HG02885 (cell line): ENCODE results near the gene DGKZ.
"Not testable (repeated sequence)": the region's sequence is repeated elsewhere in the genome, so short reads cannot be mapped to it uniquely, and the experiment has no call there.

Experiments
- ATAC-seq: cut with Tn5 transposase; IDR thresholded peaks from one replicate; pipeline ENCODE4 v1.9.1; 2021; ENCODE audit warnings: mild to moderate bottlenecking; ENCODE audit not compliant: unreplicated experiment, poor library complexity

Gene DGKZ

GRCh38 chr11:46363455-46364005 lies 16.3 kb downstream of the DGKZ start:
- ATAC-seq = no peak

- ATAC-seq = no peak
These were observed 16.8 kb downstream of the DGKZ start for GRCh38 chr11:46364056-46364455.

GRCh38 chr11:46364791-46365190 lies 17.5 kb downstream of the DGKZ start:
- ATAC-seq = no peak

DNA sequence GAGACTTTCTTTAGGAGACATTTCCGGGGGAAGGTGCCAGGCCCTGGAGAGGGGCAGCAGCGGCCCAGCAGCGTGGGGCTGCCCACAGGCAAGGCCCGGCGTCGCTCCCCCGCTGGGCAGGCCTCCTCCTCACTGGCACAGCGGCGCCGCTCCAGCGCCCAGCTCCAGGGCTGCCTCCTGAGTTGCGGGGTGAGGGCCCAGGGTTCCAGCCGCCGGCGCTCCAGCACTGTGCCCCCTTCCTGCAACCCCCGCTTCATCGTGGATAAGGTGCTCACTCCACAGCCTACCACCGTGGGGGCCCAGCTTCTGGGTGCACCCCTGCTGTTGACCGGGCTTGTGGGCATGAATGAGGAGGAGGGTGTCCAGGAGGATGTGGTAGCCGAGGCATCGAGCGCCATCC lies 19.0 kb downstream of the DGKZ start:
- no peak for ATAC-seq

- no peak for ATAC-seq
These were observed 19.4 kb downstream of the DGKZ start for GRCh38 chr11:46366661-46367161.

DNA sequence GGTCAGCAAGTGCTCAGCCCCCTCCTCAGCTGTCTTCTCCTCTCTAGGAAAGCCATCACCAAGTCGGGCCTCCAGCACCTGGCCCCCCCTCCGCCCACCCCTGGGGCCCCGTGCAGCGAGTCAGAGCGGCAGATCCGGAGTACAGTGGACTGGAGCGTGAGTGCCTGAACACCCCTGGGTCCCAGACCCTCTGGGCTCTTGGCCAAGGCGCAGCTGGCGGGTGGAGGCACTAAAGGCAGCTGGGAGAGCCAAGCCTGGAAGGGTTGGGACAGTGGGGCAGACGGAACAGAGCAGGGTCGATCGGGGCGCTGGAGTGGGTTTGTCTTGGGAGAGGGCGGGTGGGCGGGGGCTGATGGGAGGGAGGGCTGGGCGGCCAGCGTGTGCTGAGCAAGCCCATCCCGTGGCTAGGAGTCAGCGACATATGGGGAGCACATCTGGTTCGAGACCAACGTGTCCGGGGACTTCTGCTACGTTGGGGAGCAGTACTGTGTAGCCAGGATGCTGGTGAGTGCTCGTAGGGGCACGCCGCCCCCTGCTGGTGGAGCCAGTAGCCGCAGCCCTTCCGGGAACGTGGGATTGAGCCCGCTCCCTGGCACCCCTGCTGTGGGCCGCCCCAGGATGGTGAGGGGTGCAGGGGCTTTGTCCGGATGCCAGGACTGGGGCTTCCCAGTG lies 20.1 kb downstream of the DGKZ start:
- peak; percentile 72 for ATAC-seq

DNA sequence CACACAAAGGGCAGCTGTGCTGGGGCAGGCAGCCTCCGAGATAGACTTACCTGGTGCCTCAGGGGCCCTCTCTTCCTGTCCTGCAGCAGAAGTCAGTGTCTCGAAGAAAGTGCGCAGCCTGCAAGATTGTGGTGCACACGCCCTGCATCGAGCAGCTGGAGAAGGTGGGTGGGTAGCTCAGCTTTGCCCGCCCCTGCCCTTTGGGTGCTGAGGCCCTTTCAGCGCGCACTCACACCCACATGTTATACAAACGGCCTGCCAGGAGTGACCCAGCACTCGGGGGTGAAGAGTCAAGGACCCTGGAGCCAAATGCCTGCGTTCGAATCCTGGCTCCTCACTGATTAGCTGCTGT lies 20.6 kb downstream of the DGKZ start:
- ATAC-seq = no peak

GRCh38 chr11:46369458-46370152 lies 22.3 kb downstream of the DGKZ start:
- ATAC-seq = peak; percentile 69

DNA sequence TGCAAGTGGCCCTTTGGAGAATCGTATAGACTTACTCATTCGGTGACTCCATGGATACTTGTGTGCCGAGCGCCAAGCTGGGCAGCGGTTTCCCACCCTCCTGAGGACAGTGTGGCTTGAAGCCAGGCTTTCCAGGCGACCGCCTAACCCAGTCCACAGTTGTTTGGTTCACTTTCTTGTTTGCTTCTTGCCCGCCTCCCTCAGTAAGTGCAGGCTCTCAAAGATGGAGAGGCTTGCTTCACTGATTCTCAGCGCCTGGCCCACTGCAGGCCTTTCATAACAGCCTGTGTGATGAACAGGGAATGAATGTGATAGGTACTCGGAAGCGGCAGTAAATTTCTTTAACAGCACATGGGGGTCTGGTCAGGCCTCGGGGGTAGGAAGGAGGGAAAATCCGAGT lies 23.0 kb downstream of the DGKZ start:
- no peak for ATAC-seq

GRCh38 chr11:46371262-46371661 lies 24.0 kb downstream of the DGKZ start:
- ATAC-seq = not testable (repeated sequence)

GRCh38 chr11:46372086-46372485 lies 24.8 kb downstream of the DGKZ start:
- ATAC-seq = no peak

- not testable (repeated sequence) for ATAC-seq
These were observed 25.2 kb downstream of the DGKZ start for GRCh38 chr11:46372501-46372900.

DNA sequence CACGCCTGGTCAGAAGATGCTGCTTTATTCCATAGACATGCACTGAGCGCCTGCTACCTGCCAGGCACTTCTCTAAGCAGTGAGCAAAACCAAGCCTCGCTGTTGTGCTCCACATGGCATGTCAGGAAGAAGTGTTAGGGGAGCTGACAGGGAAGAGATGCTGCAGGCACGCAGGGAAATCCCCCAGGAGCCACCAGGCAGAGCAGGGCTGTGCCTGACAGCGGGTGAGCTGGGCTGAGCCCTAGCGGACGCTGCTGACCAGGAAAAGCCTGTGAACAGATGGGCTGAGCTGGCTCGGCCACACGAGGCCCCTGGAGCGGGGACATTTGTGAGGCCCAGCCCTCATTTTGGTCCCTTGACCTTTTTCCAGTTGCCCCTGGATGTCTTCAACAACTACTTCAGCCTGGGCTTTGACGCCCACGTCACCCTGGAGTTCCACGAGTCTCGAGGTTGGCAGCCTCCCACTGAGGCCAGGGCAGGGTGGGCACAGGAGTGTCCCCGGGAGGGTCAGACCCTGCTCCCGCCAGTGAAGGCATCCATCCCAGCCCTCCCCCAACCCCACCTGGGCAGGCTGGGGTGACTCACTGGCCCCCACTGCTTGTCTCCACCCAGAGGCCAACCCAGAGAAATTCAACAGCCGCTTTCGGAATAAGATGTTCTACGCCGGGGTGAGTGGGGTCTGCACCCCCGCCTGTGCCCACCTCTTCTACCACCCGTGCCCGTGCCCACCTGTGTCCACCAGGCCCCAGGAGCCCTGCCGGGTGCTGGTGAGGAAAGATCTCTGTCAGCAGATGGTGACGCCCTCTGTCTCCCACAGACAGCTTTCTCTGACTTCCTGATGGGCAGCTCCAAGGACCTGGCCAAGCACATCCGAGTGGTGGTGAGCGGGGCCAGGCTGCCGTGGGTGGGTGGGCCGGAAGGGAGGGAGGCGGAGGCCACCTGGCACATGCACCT lies 26.8 kb downstream of the DGKZ start:
- ATAC-seq = no peak

DNA sequence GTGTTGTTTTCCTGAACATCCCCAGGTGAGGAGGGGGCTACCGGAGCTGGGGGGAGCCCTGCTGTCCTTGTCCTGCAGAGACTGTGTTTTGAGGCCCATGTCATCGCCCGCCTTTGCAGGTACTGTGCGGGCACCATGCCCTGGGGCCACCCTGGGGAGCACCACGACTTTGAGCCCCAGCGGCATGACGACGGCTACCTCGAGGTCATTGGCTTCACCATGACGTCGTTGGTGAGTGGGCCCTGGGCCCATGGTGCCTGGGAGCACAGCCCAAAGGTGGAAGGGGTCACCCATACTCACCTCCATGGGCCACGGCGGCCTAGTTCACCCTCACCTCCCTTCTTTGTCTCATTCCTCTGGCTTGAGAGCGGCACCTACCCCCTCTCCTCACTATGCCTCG lies 27.6 kb downstream of the DGKZ start:
- no peak for ATAC-seq

- no peak for ATAC-seq
These were observed 28.3 kb downstream of the DGKZ start for GRCh38 chr11:46375392-46376101.

DNA sequence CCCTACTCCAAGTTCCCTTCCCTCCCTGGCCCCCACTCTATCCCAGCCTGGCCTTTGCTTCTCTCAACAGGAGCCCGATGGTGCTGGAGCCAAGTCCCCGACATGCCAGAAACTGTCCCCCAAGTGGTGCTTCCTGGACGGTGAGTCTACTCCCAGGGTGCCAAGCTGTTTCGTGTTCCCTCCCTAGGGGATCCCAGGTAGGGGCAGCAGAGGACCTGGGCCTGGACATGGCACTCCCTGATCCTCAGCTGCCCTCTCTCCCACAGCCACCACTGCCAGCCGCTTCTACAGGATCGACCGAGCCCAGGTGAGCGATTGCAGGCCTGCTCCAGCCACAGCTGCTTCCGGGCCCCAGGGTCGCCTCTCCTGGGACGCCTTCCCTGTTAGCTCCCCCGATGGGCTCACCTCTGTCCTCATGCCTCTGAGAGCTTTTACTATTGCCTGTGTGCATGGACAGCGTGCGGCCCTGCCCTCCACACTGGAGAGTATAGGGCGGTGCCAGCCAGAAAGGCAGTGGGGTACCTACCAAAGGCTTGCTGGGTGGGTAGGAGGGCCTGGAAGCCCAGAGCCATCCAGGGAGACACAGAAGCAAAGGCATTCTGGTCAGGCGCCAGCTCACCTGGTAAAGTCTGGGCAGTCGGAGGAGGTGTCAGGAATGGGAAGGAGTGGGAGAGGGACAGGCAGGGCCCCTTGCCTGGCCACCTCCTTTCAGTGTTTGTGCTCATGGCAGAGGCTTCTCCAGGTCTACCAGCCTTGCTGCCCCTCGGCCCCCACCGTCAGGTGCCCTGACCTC lies 29.2 kb downstream of the DGKZ start:
- no peak for ATAC-seq

DNA sequence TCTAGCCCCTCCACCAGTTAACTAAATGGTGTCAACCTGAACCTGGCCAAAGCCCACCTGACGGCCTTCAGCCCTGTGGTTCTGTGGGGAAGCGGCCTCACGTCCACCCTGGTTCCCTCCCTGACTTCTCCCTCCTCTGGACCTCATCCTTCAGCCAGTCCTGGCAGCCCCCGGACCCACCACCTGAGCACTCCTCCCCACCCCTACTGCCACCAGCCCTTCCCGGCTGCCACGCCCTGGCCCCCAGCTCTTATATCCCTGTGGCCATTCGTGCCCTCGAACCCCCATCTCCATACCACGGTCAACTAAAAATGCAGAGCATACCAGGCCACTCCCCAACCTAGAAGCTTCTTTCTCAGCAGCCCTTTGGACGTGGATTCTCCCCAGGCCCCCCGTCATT lies 30.0 kb downstream of the DGKZ start:
- no peak for ATAC-seq

- ATAC-seq = no peak
These were observed 30.6 kb downstream of the DGKZ start for GRCh38 chr11:46377831-46378230.

- ATAC-seq = no peak
These were observed 31.0 kb downstream of the DGKZ start for GRCh38 chr11:46378296-46378695.
